Retina (tissue), 1 donor: ENCODE results near the gene AVL9.
"Not testable (repeated sequence)": the region's sequence is repeated elsewhere in the genome, so short reads cannot be mapped to it uniquely, and the experiment has no call there.

Source experiments
- DNase-seq: peaks from one replicate; pipeline ENCODE4 v3.0.0-alpha.2; 2016

The AVL9 gene

DNA sequence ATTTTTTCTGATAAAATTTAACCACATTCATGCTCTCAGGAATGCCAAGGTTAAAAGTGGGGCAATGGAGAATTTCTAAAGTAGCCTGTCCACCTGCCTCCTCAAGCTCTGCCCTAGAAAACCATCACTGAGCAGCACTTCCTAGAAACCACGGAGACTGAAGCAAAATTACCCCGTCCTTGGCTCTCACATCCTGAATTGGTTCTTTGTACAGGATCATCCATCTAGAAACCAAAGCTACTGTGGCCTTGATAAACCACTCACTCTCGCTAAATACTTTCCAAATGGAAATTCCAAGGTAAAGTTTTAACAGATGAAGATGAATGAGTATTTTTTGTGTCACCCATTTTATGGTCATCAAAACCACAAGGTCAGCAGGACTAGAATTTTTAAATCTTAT is 96.6 kb downstream of the AVL9 start:
- no peak for DNase-seq

DNA sequence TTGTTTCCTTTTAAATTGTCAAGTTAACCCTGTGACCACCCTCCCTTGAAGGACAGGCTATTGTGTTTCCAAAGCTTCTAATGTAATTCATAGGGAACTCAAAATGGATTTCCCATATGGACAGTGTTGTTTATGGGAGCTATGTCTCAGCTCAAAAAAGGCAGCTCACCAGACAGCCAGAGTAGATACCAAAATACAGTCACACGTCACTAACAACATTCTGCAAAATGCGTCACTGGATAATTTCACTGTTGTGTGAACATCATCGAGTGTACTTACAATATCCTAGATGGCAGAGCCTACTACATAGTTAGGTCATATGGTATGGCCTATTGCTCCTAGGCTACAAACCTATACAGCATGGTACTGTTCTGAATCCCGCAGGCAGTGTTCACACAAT is 97.4 kb downstream of the AVL9 start:
- DNase-seq: no peak

- DNase-seq: no peak
Measured at GRCh38 chr7:32594965-32595490, 99.7 kb downstream of the AVL9 start.

DNA sequence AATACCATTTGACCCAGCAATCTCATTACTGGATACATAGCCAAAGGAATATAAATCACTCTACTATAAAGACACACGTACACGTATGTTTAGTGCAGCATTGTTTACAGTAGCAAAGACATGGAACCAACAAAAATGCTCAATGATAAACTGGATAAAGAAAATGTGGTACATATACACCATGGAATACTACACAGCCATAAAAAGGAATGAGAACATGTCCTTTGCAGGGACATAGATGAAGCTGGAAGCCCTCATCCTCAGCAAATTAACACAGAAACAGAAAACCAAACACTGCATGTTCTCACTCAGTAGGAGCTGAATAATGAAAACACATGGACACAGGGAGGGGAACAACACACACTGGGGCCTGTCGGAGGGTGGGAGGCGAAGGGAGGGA is 105.9 kb downstream of the AVL9 start:
- DNase-seq: not testable (repeated sequence)

DNA sequence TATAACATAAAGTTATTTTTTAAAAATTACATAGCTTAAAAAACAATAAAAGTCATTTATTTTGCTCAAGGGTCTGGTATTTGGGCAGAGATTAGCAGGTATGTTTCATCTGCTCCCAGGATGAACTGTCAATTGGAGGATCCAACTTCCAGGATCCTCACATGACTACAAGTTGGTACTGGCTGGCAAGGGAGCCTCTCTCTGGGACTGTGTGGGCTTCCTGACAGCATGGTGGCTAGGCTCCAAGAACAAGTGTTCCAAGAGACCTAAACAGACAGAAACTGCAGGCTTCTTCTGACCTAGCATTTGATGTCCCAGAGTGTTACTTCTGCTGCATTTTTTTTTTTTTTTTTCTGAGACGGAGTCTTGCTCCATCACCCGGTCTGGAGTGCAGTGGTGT is 107.2 kb downstream of the AVL9 start:
- DNase-seq: no peak

- not testable (repeated sequence) for DNase-seq
Measured at GRCh38 chr7:32603492-32603891, 108.2 kb downstream of the AVL9 start.

DNA sequence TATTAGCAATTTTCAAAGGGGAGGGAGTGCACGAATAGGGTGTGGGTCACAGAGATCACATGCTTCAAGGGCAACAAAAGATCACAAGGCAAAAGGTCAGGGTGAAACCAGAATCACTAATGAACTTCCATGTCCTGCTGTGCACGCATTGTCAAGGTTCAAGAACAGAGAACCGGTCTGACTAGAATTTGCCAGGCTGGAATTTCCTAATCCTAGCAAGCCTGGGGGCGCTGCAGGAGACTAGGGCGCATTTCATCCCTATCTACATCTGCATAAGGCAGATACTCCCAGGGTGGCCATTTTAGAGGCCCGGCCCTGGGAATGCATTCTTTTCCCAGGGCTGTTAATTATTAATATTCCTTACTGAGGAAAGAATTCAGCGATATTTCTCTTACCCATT is 108.8 kb downstream of the AVL9 start:
- DNase-seq: not testable (repeated sequence)

DNA sequence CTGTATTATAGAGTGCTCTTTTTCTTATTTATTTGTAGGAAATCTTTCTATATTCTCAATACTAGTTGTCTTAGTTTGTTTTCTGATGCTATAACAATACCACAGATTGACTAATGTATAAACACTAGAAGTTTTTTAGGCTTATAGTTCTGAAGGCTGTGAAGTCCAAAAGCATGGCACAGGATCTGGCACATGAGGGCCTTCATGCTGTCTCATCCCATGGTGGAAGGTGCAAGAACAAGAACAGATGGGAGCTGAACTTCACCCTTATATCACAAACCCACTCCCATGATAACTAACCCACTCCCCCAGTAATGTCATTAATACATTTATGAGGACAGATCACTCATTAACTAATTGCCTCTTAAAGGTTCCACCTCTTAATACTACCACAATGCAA is 109.7 kb downstream of the AVL9 start:
- no peak for DNase-seq

- DNase-seq: no peak
Measured at GRCh38 chr7:32609463-32609862, 114.2 kb downstream of the AVL9 start.

GRCh38 chr7:32611201-32612099 is 116.2 kb downstream of the AVL9 start:
- no peak for DNase-seq

GRCh38 chr7:32616625-32617024 is 121.3 kb downstream of the AVL9 start:
- DNase-seq: no peak

- DNase-seq: no peak
Measured at GRCh38 chr7:32618470-32618869, 123.2 kb downstream of the AVL9 start.

DNA sequence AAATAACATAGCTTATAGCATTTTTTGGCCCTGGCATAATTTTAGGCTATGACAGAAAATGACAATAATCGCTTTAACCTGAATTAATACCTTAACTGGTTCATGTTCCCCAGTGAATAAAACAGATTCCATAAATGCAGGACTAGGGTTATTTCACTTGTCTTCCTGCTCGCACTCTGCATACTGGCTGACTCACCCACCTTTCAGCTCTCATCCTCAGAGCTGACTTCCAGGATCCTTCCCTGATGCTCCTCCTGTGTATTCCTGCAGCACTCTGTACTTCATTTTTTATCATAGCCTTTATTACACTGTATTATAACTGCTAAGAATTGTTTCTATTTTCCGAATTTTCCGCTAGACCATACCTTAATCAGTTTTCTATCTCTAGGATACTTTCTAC is 123.7 kb downstream of the AVL9 start:
- DNase-seq: no peak

- DNase-seq: not testable (repeated sequence)
Measured at GRCh38 chr7:32619416-32619815, 124.1 kb downstream of the AVL9 start.

- DNase-seq: no peak
Measured at GRCh38 chr7:32631021-32631420, 135.7 kb downstream of the AVL9 start.

DNA sequence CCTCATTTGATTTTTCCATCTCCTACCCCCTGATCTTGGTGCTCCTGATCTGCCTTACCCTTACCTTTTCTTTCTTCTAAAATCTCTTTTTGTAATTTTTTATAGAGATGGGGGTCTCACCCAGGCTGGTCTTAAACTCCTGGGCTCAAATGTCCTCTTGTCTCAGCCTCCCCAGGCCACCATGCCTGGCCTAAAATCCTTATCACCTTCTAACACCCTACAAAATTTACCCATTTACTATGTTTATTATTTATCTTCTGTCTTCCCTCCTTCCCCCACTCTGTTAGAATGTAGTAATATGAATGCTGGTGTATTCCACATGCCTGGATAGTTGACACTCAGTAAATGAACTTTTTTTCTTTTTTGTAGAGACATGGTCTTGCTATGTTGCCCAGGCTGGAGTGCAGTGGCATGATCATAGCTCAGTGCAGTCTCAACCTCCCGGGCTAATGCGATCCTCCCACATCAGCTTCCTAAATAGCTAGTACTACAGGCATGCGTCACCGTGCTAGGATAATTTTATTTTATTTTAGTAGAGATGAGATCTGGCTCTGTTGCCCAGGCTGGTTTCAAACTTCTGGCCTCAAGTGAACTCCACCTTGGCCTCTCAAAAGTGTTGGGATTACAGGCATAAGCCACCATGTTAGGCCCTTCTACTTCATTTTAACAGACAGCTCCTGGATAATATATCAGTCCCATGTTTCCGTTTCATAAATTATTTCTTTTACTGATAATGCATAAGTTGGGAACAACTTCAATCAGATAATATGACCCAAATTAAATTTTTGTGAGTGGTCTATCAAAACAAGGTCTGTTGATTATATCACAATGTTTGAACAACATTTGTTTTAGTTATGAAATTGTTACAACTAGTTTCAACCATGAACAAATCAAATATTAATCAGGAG is 136.6 kb downstream of the AVL9 start:
- DNase-seq: not testable (repeated sequence)

DNA sequence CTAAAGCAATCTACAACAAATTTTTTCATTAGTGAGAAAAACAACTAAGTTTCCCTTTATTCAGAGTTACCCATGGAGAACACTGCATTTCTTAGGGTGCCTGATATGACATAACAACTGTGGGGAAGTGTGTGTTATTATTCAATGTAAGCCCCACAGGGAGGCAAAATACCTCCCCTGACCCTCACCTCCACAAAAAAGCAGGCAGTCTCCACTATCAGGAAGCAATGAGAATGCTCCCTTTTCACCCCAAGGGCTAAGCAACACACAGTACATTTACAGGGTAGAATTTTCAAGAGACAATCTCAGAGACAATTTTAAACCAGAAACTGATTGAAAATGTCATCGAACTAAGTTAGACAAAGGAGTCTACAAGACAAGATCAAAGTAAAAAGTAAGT is 138.2 kb downstream of the AVL9 start:
- not testable (repeated sequence) for DNase-seq

DNA sequence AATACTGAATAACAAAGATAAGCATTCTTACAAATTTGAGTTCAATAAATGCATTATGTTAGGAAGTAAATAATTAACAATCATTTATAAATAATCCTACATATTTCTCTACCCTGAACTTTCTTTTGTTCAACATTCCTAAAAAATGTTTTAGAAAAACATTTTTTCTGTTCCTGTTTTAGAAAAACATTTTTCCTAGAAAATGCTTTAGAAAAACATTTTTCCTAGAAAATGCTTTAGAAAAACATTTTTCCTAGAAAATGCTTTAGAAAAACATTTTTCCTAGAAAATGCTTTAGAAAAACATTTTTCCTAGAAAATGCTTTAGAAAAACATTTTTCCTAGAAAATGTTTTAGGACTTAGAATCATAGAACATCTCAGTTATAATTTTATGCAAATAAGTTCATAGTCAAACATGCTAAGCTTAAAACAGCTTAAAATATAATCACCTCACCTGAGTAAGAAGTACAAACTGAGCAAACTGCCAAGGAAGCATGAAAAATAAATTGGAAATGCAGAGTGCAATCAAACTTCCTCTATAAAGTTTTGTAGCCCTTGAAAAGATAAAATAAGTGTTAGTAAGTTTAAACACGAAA is 139.6 kb downstream of the AVL9 start:
- DNase-seq: not testable (repeated sequence)

DNA sequence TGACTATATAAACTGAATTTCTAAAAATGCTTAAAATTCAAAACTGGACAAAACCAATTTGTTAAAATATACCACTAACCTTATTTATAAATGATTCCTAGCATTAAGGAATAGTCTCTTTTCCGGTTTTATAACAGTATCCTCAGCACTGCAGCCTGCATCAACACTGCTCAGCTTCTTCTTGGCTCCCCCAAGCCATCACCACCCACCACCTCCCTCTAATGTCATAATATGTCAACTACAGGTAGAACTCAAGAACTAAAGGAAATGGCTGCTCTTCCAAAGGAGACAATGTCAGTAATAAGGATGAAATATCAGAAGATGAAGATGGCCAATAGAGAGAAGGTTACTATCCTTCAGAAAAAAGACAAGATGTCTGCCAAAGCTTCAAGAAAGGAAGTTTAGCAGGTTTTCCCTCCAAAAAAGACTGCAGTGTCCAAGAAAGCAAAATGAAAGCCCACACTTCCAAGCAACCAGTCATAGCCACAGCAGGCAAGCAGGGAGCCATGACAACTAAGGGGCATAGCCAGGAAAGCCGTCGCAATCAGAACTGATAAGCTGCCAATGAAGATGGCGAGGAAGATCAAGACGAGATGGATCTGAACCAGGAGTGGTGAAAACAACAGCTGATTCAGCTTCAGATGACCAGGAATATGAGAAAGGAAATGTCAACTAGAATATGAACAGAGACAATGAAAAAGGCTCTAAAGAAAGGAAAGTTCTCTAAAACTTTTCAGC is 141.6 kb downstream of the AVL9 start:
- DNase-seq: not testable (repeated sequence)

GRCh38 chr7:32637611-32638010 is 142.3 kb downstream of the AVL9 start:
- not testable (repeated sequence) for DNase-seq
